Measurements from ENCODE around the gene LCE1C. TPM values are rescaled to one million over a fixed set of nuclear protein-coding genes. Genes with fewer than 3 reads are reported as not detected.

The LCE1C gene
- total and polyA plus RNA-seq, 8 donors: 0.23 TPM; not detected in 7

- no peaks in the 10 kb centered on the region for H3K4me1 ChIP-seq
- H3K36me3 ChIP-seq: no peaks in the 10 kb centered on the region
- no peak within 1 kb of the TSS for H3K4me3 ChIP-seq
- H3K27ac ChIP-seq: no peak within 1 kb of the TSS
- no peak for DNase-seq
- H3K9me3 ChIP-seq: peaks cover 0 to 4% (median 0%) of the 10 kb centered on the region in 4 donors
- intact Hi-C loops (cut with DNase I; ENCODE audit: low total_unique reads): no loop called here
- TF ChIP-seq POLR2AphosphoS5 (IDR thresholded peaks at IDR 0.05) (no peak), CTCF (IDR thresholded peaks at IDR 0.05) (no peak), POLR2A (IDR thresholded peaks at IDR 0.05) (no peak), EP300 (IDR thresholded peaks at IDR 0.05) (no peak)
- peaks cover 0 to 24% (median 0%) of the 10 kb centered on the region in 3 donors for H3K27me3 ChIP-seq
- 41 to 74% (median 67%) methylated on average over 2 of the region's 2 CpGs for WGBS, 5 donors
These were observed 20.7 kb upstream of the LCE1C start, which contains the start of gene LCE1A for GRCh38 chr1:152827173-152827572. Gene LCE1A, plus strand, starts transcription at chr1:152827473. Its CDS starts 0 bp downstream, at chr1:152827473.

GRCh38 chr1:152824964-152825363 is 18.5 kb upstream of the LCE1C start:
- intact Hi-C loops (cut with DNase I; ENCODE audit: low total_unique reads): no loop called here
- TF ChIP-seq POLR2A (IDR thresholded peaks at IDR 0.05) (no peak), POLR2AphosphoS5 (IDR thresholded peaks at IDR 0.05) (no peak), CTCF (IDR thresholded peaks at IDR 0.05) (no peak), EP300 (IDR thresholded peaks at IDR 0.05) (no peak)
- no peaks in the 10 kb centered on the region for H3K4me1 ChIP-seq
- no peaks in the 10 kb centered on the region for H3K36me3 ChIP-seq
- H3K27me3 ChIP-seq: peaks cover 0 to 24% (median 0%) of the 10 kb centered on the region in 3 donors
- H3K9me3 ChIP-seq: no peaks in the 10 kb centered on the region
- no peak overlapping the region for H3K27ac ChIP-seq
- H3K4me3 ChIP-seq: no peak overlapping the region
- no peak for DNase-seq

- intact Hi-C loops (cut with DNase I; ENCODE audit: low total_unique reads): no loop called here
- Histone ChIP-seq H3K4me3 (no peak overlapping the region), H3K27me3 (peaks cover 0 to 16% (median 0%) of the 10 kb centered on the region in 3 donors), H3K27ac (no peak overlapping the region), H3K4me1 (no peaks in the 10 kb centered on the region), H3K36me3 (no peaks in the 10 kb centered on the region), H3K9me3 (no peaks in the 10 kb centered on the region)
- WGBS, 5 donors: 32 to 39% (median 36%) methylated on average over 5 of the region's 5 CpGs
- TF ChIP-seq POLR2AphosphoS5 (IDR thresholded peaks at IDR 0.05): no peak
- no peak for TF ChIP-seq POLR2A (IDR thresholded peaks at IDR 0.05)
- no peak for TF ChIP-seq CTCF (IDR thresholded peaks at IDR 0.05)
- TF ChIP-seq EP300 (IDR thresholded peaks at IDR 0.05): no peak
- no peak for DNase-seq
These were observed 16.8 kb upstream of the LCE1C start for GRCh38 chr1:152823294-152823693.

- 85 to 89% (median 87%) methylated on average over 6 of the region's 6 CpGs for WGBS, 5 donors
These were observed 10.9 kb upstream of the LCE1C start for GRCh38 chr1:152817309-152817708.

More at GRCh38 chr1:152817309-152817708, 10.9 kb upstream of the LCE1C start:
- peaks cover 0 to 6% (median 0%) of the 10 kb centered on the region in 3 donors for H3K27me3 ChIP-seq
- no peaks in the 10 kb centered on the region for H3K36me3 ChIP-seq
- no peak overlapping the region for H3K27ac ChIP-seq
- peaks cover 0 to 3% (median 0%) of the 10 kb centered on the region in 4 donors for H3K9me3 ChIP-seq
- no peak for DNase-seq
- H3K4me1 ChIP-seq: no peaks in the 10 kb centered on the region
- TF ChIP-seq POLR2AphosphoS5 (IDR thresholded peaks at IDR 0.05) (no peak), EP300 (IDR thresholded peaks at IDR 0.05) (no peak), POLR2A (IDR thresholded peaks at IDR 0.05) (no peak), CTCF (IDR thresholded peaks at IDR 0.05) (no peak)
- no peak overlapping the region for H3K4me3 ChIP-seq
- intact Hi-C loops (cut with DNase I; ENCODE audit: low total_unique reads): no loop called here

Measured in stomach (tissue), 9 donors.